GM12864 (cell line): Measurements from ENCODE around the gene INSIG1.

Source experiments
- DNase-seq: peaks from one replicate; pipeline ENCODE4 v3.0.0-alpha.2; 2011; ENCODE audit warnings: low read depth
- H3K4me3 ChIP-seq: 2 replicates; pipeline ENCODE4 v1.5.1; 2011; ENCODE audit warnings: mild to moderate bottlenecking, low read depth, low read length, control low read depth
- TF ChIP-seq, protein P1 (sequence below): IDR thresholded peaks from 2 replicates; pipeline ENCODE4 v1.5.1; 2011; ENCODE audit warnings: low read depth, mild to moderate bottlenecking, moderate library complexity, low read length, control low read depth, inconsistent platforms; ENCODE audit errors: missing control alignments

Gene INSIG1

DNA sequence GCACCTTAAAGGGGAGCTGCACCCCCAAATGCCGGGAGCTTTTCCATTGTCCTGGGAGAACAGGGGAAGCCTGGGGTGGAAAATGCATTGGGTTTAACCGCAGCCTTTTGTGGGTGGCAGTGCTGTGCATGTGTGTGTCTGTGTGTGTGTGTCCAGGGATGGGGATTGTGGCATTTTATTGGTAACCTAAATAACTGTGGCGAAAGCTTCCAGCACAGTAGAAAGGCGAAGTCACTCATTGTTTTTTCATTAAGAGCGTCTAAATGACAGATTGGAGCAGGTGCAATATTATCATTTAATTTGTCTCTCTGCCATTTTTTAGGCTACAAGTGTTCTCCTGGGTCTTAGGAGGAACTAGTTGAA lies 55.1 kb downstream of the INSIG1 start:
- DNase-seq: no peak
- H3K4me3 ChIP-seq: no peak overlapping the region
- TF ChIP-seq, protein P1, sequence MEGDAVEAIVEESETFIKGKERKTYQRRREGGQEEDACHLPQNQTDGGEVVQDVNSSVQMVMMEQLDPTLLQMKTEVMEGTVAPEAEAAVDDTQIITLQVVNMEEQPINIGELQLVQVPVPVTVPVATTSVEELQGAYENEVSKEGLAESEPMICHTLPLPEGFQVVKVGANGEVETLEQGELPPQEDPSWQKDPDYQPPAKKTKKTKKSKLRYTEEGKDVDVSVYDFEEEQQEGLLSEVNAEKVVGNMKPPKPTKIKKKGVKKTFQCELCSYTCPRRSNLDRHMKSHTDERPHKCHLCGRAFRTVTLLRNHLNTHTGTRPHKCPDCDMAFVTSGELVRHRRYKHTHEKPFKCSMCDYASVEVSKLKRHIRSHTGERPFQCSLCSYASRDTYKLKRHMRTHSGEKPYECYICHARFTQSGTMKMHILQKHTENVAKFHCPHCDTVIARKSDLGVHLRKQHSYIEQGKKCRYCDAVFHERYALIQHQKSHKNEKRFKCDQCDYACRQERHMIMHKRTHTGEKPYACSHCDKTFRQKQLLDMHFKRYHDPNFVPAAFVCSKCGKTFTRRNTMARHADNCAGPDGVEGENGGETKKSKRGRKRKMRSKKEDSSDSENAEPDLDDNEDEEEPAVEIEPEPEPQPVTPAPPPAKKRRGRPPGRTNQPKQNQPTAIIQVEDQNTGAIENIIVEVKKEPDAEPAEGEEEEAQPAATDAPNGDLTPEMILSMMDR: no peak

DNA sequence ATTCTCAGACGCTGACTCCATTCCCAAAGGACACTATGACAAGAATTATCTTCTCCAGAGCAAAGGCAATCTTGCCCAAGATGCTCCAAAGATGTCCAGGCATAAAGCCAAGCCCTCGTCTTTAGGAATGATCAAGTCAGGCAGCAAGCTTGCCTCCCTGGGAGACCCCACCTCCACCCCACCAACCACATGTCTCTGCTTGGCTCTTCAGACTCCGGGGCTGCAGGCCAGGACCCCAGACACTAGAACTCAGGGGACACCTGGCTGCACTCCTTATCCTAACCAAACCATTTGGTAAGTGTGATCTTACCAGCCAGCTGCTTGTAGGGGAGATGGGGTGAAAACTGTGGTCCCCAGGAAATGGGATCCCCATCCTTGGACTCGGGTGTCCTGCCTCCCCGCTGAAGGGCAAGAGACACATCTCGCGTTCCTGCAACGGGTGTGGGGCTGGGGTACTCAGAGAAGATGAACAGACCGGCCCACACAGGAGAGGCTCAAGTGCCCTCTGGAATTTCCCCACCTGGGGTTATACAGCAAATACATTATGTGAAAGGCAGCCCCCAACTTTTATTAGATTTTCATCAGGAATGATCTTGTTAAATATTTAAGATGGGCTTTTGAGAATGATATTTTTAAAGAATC lies 55.7 kb downstream of the INSIG1 start:
- no peak overlapping the region for H3K4me3 ChIP-seq
- no peak for DNase-seq
- TF ChIP-seq, protein P1: no peak

GRCh38 chr7:155354371-155355048 lies 56.8 kb downstream of the INSIG1 start:
- DNase-seq: no peak
- TF ChIP-seq, protein P1: no peak
- H3K4me3 ChIP-seq: no peak overlapping the region

GRCh38 chr7:155355176-155355575 lies 57.5 kb downstream of the INSIG1 start:
- TF ChIP-seq, protein P1: no peak
- no peak for DNase-seq
- no peak overlapping the region for H3K4me3 ChIP-seq

GRCh38 chr7:155355745-155356144 lies 58.1 kb downstream of the INSIG1 start:
- DNase-seq: no peak
- no peak overlapping the region for H3K4me3 ChIP-seq
- TF ChIP-seq, protein P1: no peak

DNA sequence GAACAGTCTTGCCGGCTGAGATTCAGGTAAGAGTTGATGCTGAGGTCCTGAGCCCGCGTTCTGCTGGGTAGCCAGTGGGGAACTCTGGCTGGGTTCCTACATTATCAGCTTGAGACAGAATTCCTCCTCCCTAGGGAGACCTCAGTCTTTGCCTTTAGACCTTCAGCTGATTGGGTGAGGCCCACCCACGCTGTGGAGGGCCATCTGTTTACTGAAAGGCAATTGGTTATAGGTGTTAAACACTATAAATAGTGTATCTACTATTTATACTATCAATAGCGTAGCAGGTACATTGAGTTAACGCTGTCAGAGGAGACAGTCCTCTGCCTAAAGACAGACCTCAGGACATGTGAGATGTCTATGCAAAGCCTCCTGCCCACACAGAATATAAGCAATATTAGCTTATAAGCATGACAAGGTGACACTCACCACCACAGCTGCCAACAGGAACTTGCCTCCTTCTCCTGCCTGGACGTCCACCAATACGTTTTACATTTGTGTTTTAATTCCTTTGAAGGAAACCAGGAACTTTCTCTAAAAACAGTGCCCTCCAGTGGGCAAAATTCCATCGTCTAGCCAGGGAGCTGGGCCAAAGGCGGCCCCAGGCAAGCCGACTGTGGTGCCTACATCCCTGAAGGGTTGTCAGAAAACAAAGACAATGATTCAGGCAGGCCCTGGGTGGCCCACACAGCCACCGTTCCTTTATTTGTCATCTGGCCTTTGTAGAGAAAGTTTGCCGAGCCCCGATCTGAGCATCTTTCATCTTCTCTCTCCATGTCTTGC lies 58.8 kb downstream of the INSIG1 start:
- no peak overlapping the region for H3K4me3 ChIP-seq
- TF ChIP-seq, protein P1: peak; percentile 11
- no peak for DNase-seq
